ENCODE measurements around the gene KAZN. TPM values are rescaled to one million over a fixed set of nuclear protein-coding genes. Genes with fewer than 3 reads are reported as not detected.

Gene KAZN
- polyA plus RNA-seq, 4 donors: 3.0 to 39.5 (median 4.4) TPM

GRCh38 chr1:15026117-15026489 lies 427.6 kb downstream of the KAZN start:
- WGBS, 3 donors: 33 to 50% (median 46%) methylated on average over 4 of the region's 4 CpGs
- H3K27ac ChIP-seq (ENCODE audit: low read depth in 1 of 3, low read length in 2 of 3): peak overlapping the region in 1 of 3 donors; percentile 41
- FAIRE-seq: no peak

DNA sequence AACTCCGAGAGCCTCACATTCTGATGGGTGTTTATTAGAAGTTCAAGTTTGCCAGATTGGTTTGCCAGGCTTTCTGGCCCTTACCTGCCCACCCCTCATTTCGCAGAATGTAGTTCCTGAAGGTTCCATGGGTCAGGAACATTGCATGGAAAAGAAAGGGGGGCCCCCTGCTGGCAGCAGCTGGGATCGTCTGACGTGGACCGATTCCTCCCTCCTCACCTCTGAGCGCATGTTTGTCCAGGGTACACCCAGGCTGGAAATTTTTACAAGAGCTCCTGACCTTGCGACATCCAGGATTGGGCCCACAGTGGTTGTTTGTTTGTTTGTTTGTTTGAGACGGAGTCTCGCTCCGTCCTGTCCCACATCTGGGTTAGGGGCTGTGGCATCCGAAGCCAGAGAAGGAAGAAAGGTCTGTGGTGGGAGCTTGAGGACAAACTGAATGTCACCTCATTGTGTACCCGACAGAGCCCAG lies 429.1 kb downstream of the KAZN start:
- Histone ChIP-seq H3K9me3 (ENCODE audit: control insufficient read depth in 2 of 2, insufficient read depth in 1 of 2, low read depth in 1 of 2, low read length in 1 of 2) (no peaks in the 10 kb centered on the region), H3K27ac (ENCODE audit: low read depth in 1 of 3, low read length in 2 of 3) (no peak overlapping the region), H3K36me3 (ENCODE audit: control insufficient read depth in 3 of 3, insufficient read depth in 2 of 3, low read depth in 1 of 3, low read length in 3 of 3) (peaks cover 0 to 4% (median 0%) of the 10 kb centered on the region in 3 donors), H3K27me3 (ENCODE audit: control insufficient read depth in 3 of 3, insufficient read depth in 3 of 3, low read length in 3 of 3) (no peaks in the 10 kb centered on the region), H3K4me3 (ENCODE audit: low read depth in 1 of 3, low read length in 3 of 3) (no peak overlapping the region), H3K4me1 (ENCODE audit: control insufficient read depth in 3 of 3, insufficient read depth in 2 of 3, low read depth in 1 of 3, low read length in 2 of 3) (peaks cover 0 to 13% (median 0%) of the 10 kb centered on the region in 3 donors)
- 40 to 41% (median 41%) methylated on average over 12 of the region's 12 CpGs for WGBS, 3 donors
- peak; percentile 51 to 80 for DNase-seq
- no peak for FAIRE-seq

More at GRCh38 chr1:15026117-15026489, 427.6 kb downstream of the KAZN start:
- no peak for DNase-seq
- Histone ChIP-seq H3K27me3 (ENCODE audit: control insufficient read depth in 3 of 3, insufficient read depth in 3 of 3, low read length in 3 of 3) (no peaks in the 10 kb centered on the region), H3K36me3 (ENCODE audit: control insufficient read depth in 3 of 3, insufficient read depth in 2 of 3, low read depth in 1 of 3, low read length in 3 of 3) (peaks cover 0 to 4% (median 0%) of the 10 kb centered on the region in 3 donors), H3K4me3 (ENCODE audit: low read depth in 1 of 3, low read length in 3 of 3) (no peak overlapping the region), H3K4me1 (ENCODE audit: control insufficient read depth in 3 of 3, insufficient read depth in 2 of 3, low read depth in 1 of 3, low read length in 2 of 3) (peaks cover 0 to 22% (median 0%) of the 10 kb centered on the region in 3 donors), H3K9me3 (ENCODE audit: control insufficient read depth in 2 of 2, insufficient read depth in 1 of 2, low read depth in 1 of 2, low read length in 1 of 2) (no peaks in the 10 kb centered on the region)

GRCh38 chr1:15028102-15028501 lies 429.6 kb downstream of the KAZN start:
- Histone ChIP-seq H3K36me3 (ENCODE audit: control insufficient read depth in 3 of 3, insufficient read depth in 2 of 3, low read depth in 1 of 3, low read length in 3 of 3) (peaks cover 0 to 4% (median 0%) of the 10 kb centered on the region in 3 donors), H3K4me1 (ENCODE audit: control insufficient read depth in 3 of 3, insufficient read depth in 2 of 3, low read depth in 1 of 3, low read length in 2 of 3) (peaks cover 0 to 13% (median 0%) of the 10 kb centered on the region in 3 donors), H3K4me3 (ENCODE audit: low read depth in 1 of 3, low read length in 3 of 3) (no peak overlapping the region), H3K27ac (ENCODE audit: low read depth in 1 of 3, low read length in 2 of 3) (no peak overlapping the region), H3K27me3 (ENCODE audit: control insufficient read depth in 3 of 3, insufficient read depth in 3 of 3, low read length in 3 of 3) (no peaks in the 10 kb centered on the region), H3K9me3 (ENCODE audit: control insufficient read depth in 2 of 2, insufficient read depth in 1 of 2, low read depth in 1 of 2, low read length in 1 of 2) (no peaks in the 10 kb centered on the region)
- DNase-seq (no peak), FAIRE-seq (no peak)
- WGBS, 3 donors: 58 to 65% (median 64%) methylated on average over 6 of the region's 6 CpGs

GRCh38 chr1:15028616-15029015 lies 430.1 kb downstream of the KAZN start:
- Histone ChIP-seq H3K27me3 (ENCODE audit: control insufficient read depth in 3 of 3, insufficient read depth in 3 of 3, low read length in 3 of 3) (no peaks in the 10 kb centered on the region), H3K9me3 (ENCODE audit: control insufficient read depth in 2 of 2, insufficient read depth in 1 of 2, low read depth in 1 of 2, low read length in 1 of 2) (no peaks in the 10 kb centered on the region), H3K27ac (ENCODE audit: low read depth in 1 of 3, low read length in 2 of 3) (no peak overlapping the region), H3K4me1 (ENCODE audit: control insufficient read depth in 3 of 3, insufficient read depth in 2 of 3, low read depth in 1 of 3, low read length in 2 of 3) (peaks cover 0 to 13% (median 0%) of the 10 kb centered on the region in 3 donors), H3K36me3 (ENCODE audit: control insufficient read depth in 3 of 3, insufficient read depth in 2 of 3, low read depth in 1 of 3, low read length in 3 of 3) (peaks cover 0 to 4% (median 0%) of the 10 kb centered on the region in 3 donors), H3K4me3 (ENCODE audit: low read depth in 1 of 3, low read length in 3 of 3) (no peak overlapping the region)
- no peak for FAIRE-seq
- WGBS, 3 donors: 87 to 91% (median 90%) methylated on average over 7 of the region's 7 CpGs
- DNase-seq: no peak

GRCh38 chr1:15029036-15029435 lies 430.6 kb downstream of the KAZN start:
- Histone ChIP-seq H3K4me1 (ENCODE audit: control insufficient read depth in 3 of 3, insufficient read depth in 2 of 3, low read depth in 1 of 3, low read length in 2 of 3) (peaks cover 0 to 13% (median 0%) of the 10 kb centered on the region in 3 donors), H3K27me3 (ENCODE audit: control insufficient read depth in 3 of 3, insufficient read depth in 3 of 3, low read length in 3 of 3) (no peaks in the 10 kb centered on the region), H3K36me3 (ENCODE audit: control insufficient read depth in 3 of 3, insufficient read depth in 2 of 3, low read depth in 1 of 3, low read length in 3 of 3) (peaks cover 0 to 3% (median 0%) of the 10 kb centered on the region in 3 donors), H3K9me3 (ENCODE audit: control insufficient read depth in 2 of 2, insufficient read depth in 1 of 2, low read depth in 1 of 2, low read length in 1 of 2) (no peaks in the 10 kb centered on the region), H3K27ac (ENCODE audit: low read depth in 1 of 3, low read length in 2 of 3) (no peak overlapping the region), H3K4me3 (ENCODE audit: low read depth in 1 of 3, low read length in 3 of 3) (no peak overlapping the region)
- 86 to 91% (median 90%) methylated on average over 6 of the region's 6 CpGs for WGBS, 3 donors
- no peak for FAIRE-seq
- no peak for DNase-seq

GRCh38 chr1:15029786-15030185 lies 431.3 kb downstream of the KAZN start:
- FAIRE-seq (no peak), DNase-seq (no peak)
- Histone ChIP-seq H3K9me3 (ENCODE audit: control insufficient read depth in 2 of 2, insufficient read depth in 1 of 2, low read depth in 1 of 2, low read length in 1 of 2) (no peaks in the 10 kb centered on the region), H3K4me3 (ENCODE audit: low read depth in 1 of 3, low read length in 3 of 3) (no peak overlapping the region), H3K27me3 (ENCODE audit: control insufficient read depth in 3 of 3, insufficient read depth in 3 of 3, low read length in 3 of 3) (no peaks in the 10 kb centered on the region), H3K36me3 (ENCODE audit: control insufficient read depth in 3 of 3, insufficient read depth in 2 of 3, low read depth in 1 of 3, low read length in 3 of 3) (peaks cover 0 to 8% (median 0%) of the 10 kb centered on the region in 3 donors), H3K27ac (ENCODE audit: low read depth in 1 of 3, low read length in 2 of 3) (no peak overlapping the region), H3K4me1 (ENCODE audit: control insufficient read depth in 3 of 3, insufficient read depth in 2 of 3, low read depth in 1 of 3, low read length in 2 of 3) (peaks cover 0 to 13% (median 0%) of the 10 kb centered on the region in 3 donors)
- 87 to 93% (median 87%) methylated on average over 8 of the region's 8 CpGs for WGBS, 3 donors

DNA sequence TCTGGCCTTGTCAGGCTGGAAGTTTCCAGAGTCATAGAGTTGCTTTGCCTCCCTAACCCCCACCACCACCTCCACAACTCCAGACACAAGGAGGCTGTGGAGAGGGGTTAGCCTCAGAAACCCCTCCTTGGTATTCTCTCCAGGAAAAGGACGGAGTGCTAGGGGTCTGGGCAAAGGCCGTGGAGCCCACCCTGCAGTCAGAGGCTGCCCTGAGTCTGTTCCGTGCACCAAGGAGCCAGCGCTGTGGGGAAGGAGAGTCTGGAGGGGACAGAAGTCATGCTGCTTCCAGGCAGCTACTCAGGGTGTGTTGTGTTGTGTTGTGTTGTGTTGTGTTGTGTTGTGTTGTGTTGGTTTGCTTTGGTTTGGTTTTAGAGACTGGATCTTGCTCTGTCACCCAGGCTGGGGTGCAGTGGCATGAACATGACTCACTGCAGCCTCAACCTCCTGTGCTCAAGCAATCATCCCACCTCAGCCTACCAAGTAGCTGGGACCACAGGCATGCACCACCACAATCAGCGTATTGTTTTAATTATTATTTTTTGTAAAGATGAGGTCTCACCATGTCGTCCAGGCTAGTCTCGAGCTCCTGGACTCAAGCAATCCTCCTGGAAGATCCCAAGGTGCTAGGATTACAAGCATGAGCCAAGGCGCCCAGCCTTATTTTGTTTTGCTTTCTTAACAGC lies 432.9 kb downstream of the KAZN start:
- Histone ChIP-seq H3K36me3 (ENCODE audit: control insufficient read depth in 3 of 3, insufficient read depth in 2 of 3, low read depth in 1 of 3, low read length in 3 of 3) (peaks cover 0 to 14% (median 0%) of the 10 kb centered on the region in 3 donors), H3K27me3 (ENCODE audit: control insufficient read depth in 3 of 3, insufficient read depth in 3 of 3, low read length in 3 of 3) (no peaks in the 10 kb centered on the region), H3K9me3 (ENCODE audit: control insufficient read depth in 2 of 2, insufficient read depth in 1 of 2, low read depth in 1 of 2, low read length in 1 of 2) (no peaks in the 10 kb centered on the region), H3K4me3 (ENCODE audit: low read depth in 1 of 3, low read length in 3 of 3) (no peak overlapping the region), H3K27ac (ENCODE audit: low read depth in 1 of 3, low read length in 2 of 3) (no peak overlapping the region), H3K4me1 (ENCODE audit: control insufficient read depth in 3 of 3, insufficient read depth in 2 of 3, low read depth in 1 of 3, low read length in 2 of 3) (peaks cover 0 to 1% (median 0%) of the 10 kb centered on the region in 3 donors)
- WGBS, 3 donors: 90 to 92% (median 92%) methylated on average over 8 of the region's 8 CpGs
- DNase-seq: no peak
- no peak for FAIRE-seq

DNA sequence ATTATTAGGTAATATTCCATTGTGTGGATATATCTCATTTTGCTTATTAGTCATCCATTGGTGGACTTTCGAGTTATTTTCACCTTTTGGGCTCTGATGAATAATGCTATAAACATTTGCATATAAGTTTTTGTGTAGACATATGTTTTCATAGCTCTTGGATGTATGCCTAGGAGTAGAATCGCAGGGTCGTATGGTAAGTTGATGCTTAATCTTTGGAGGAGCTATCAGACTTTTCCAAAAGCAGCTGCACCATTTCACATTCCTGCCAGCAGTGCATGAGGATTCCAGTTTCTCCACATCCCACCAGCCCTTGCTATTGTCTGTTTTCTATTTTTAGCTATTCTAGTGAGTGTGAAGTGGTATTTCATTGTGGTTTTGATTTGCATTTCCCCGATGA lies 434.8 kb downstream of the KAZN start:
- Histone ChIP-seq H3K9me3 (ENCODE audit: control insufficient read depth in 2 of 2, insufficient read depth in 1 of 2, low read depth in 1 of 2, low read length in 1 of 2) (no peaks in the 10 kb centered on the region), H3K27ac (ENCODE audit: low read depth in 1 of 3, low read length in 2 of 3) (no peak overlapping the region), H3K4me3 (ENCODE audit: low read depth in 1 of 3, low read length in 3 of 3) (no peak overlapping the region), H3K4me1 (ENCODE audit: control insufficient read depth in 3 of 3, insufficient read depth in 2 of 3, low read depth in 1 of 3, low read length in 2 of 3) (no peaks in the 10 kb centered on the region), H3K27me3 (ENCODE audit: control insufficient read depth in 3 of 3, insufficient read depth in 3 of 3, low read length in 3 of 3) (no peaks in the 10 kb centered on the region), H3K36me3 (ENCODE audit: control insufficient read depth in 3 of 3, insufficient read depth in 2 of 3, low read depth in 1 of 3, low read length in 3 of 3) (peaks cover 0 to 14% (median 0%) of the 10 kb centered on the region in 3 donors)
- WGBS, 3 donors: 52 to 69% (median 63%) methylated on average over 4 of the region's 4 CpGs
- DNase-seq: no peak
- FAIRE-seq: no peak

All from small intestine (tissue), 7 donors.